ENCODE results near the gene MED22. TPM values are rescaled to one million over a fixed set of nuclear protein-coding genes. Genes with fewer than 3 reads are reported as not detected.

The MED22 gene
- total and polyA plus RNA-seq, 2 of the 8 experiments (the other 6 are each of a cell fraction or from before 2014, with no cell fraction given): 56.4 to 68.4 TPM

DNA sequence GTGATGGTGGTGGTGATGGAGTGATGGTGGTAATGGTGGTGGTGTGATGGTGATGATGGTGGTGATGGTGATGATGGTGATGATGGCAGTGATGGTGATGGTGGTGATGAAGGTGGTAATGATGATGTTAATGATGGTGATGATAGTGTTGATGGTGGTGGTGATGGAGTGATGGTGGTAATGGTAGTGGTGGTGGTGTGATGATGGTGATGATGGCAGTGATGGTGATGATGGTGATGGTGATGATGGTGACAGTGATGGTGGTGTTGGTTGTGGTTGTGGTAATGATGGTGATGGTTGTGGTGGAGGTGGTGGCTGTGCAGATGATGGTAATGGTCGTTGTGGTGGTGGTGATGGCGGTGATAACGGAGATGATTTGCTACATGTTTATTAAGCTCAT lies 35.5 kb upstream of the MED22 start:
- no peak overlapping the region for H2AK5ac ChIP-seq (ENCODE audit: low read depth, low read length)
- no peak overlapping the region for H3K4ac ChIP-seq (replicated peaks; ENCODE audit: insufficient read length, low read depth, low read length)
- H3K36me3 ChIP-seq (ENCODE audit: control insufficient read depth in 2 of 4, insufficient read depth in 4 of 4, low read length in 3 of 4): no peaks in the 10 kb centered on the region; a peak in 1 of 8 replicates
- no peak overlapping the region for H3K9ac ChIP-seq (replicated peaks in 1 of 4; ENCODE audit: extremely low read depth in 1 of 4, low read depth in 3 of 4, low read length in 3 of 4)
- H3K4me1 ChIP-seq (replicated peaks in 1 of 4; ENCODE audit: control insufficient read depth in 3 of 4, insufficient read depth in 4 of 4, low read length in 3 of 4): no peaks in the 10 kb centered on the region; a peak in 1 of 7 replicates
- no peak overlapping the region for H3K4me3 ChIP-seq (ENCODE audit: extremely low read depth in 1 of 4, insufficient read depth in 2 of 4, low read depth in 3 of 4, low read length in 4 of 4)
- FAIRE-seq: no peak
- H2BK120ac ChIP-seq (replicated peaks; ENCODE audit: low read depth, low read length): no peak overlapping the region
- H3K23me2 ChIP-seq (ENCODE audit: low read depth, low read length): peaks cover 16% of the 10 kb centered on the region; the same call in 1 of the 2 replicates
- CTCF ChIA-PET (ENCODE audit: partially characterized antibody): interaction anchor here (0.9 to 4.7 kb wide), 3 partner anchors 13 to 103 kb away, joined by 3 to 52 read pairs (median 3); no protein-coding TSS in a partner anchor
- peaks cover 0 to 2% (median under 1%) of the 10 kb centered on the region in 4 experiments; a peak in 3 of 7 replicates for H3K27me3 ChIP-seq (replicated peaks in 1 of 4; ENCODE audit: control insufficient read depth in 3 of 4, extremely low read depth in 1 of 4, insufficient read depth in 3 of 4, low read length in 3 of 4)
- no peak overlapping the region for H3K4me2 ChIP-seq (ENCODE audit: insufficient read depth in 1 of 2, low read depth in 2 of 2, low read length in 2 of 2)
- H3K14ac ChIP-seq (ENCODE audit: insufficient read length): no peak overlapping the region
- H3K79me2 ChIP-seq (ENCODE audit: control insufficient read depth in 1 of 2, insufficient read depth in 2 of 2, low read length in 2 of 2): no peaks in the 10 kb centered on the region
- H4K91ac ChIP-seq (replicated peaks; ENCODE audit: insufficient read length, low read length): no peak overlapping the region
- no peak overlapping the region for H3K23ac ChIP-seq (ENCODE audit: insufficient read length)
- peak overlapping the region; percentile 99 for H3K56ac ChIP-seq (replicated peaks; ENCODE audit: insufficient read length, low read depth, low read length)
- no peak overlapping the region for H2BK15ac ChIP-seq (ENCODE audit: low read length)
- WGBS, 2 experiments (ENCODE audit: extremely low coverage in 1 of 2, insufficient coverage in 1 of 2, insufficient read length in 1 of 2, insufficient replicate concordance in 2 of 2, low coverage in 1 of 2, low lambda C conversion rate in 2 of 2, missing lambda C conversion rate in 1 of 2): 100% methylated on average over 3 of the region's 3 CpGs; no CpG with 5 or more reads in 1 of the 2 experiments
- no peak overlapping the region for H3K27ac ChIP-seq (ENCODE audit: low read depth, low read length)
- H2AFZ ChIP-seq (ENCODE audit: low read length): no peak overlapping the region
- no peak overlapping the region for H4K5ac ChIP-seq (ENCODE audit: insufficient read length, low read depth, low read length)
- H2BK12ac ChIP-seq (ENCODE audit: low read depth, low read length): no peak overlapping the region
- H4K20me1 ChIP-seq (replicated peaks in 1 of 2; ENCODE audit: control insufficient read depth in 1 of 2, insufficient read depth in 2 of 2, low read length in 2 of 2): peaks cover 0 to 15% of the 10 kb centered on the region in 2 experiments
- no peaks in the 10 kb centered on the region for H3K79me1 ChIP-seq (ENCODE audit: low read depth, low read length)
- peaks cover 0 to 11% of the 10 kb centered on the region in 2 experiments; a peak in 2 of 4 replicates for H3K9me3 ChIP-seq (ENCODE audit: insufficient read depth in 2 of 2, low read depth in 1 of 2, low read length in 1 of 2)
- H3K18ac ChIP-seq (ENCODE audit: extremely low read depth, low read length): no peak overlapping the region
- no peak overlapping the region for H2BK20ac ChIP-seq (ENCODE audit: low read length)
- H2BK5ac ChIP-seq (ENCODE audit: low read depth, low read length): no peak overlapping the region
- POLR2A ChIA-PET (ENCODE audit: partially characterized antibody): no interaction called here
- no peak overlapping the region for H4K8ac ChIP-seq (ENCODE audit: extremely low read depth, insufficient read depth, low read length)
- no peak for DNase-seq (ENCODE audit: low read depth in 1 of 2, low spot score in 2 of 2)
- no peak for TF ChIP-seq NRF1 (IDR thresholded peaks at IDR 0.05; ENCODE audit: low read depth, low read length)
- no peak for TF ChIP-seq TEAD4 (IDR thresholded peaks at IDR 0.05; ENCODE audit: low read depth, low read length)
- TF ChIP-seq SIRT6 (IDR thresholded peaks at IDR 0.05; ENCODE audit: low read length): no peak
- no peak for TF ChIP-seq PHF8 (conservative IDR thresholded peaks at IDR 0.05; ENCODE audit: low read depth, low read length)
- TF ChIP-seq, protein P1, sequence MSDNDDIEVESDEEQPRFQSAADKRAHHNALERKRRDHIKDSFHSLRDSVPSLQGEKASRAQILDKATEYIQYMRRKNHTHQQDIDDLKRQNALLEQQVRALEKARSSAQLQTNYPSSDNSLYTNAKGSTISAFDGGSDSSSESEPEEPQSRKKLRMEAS (IDR thresholded peaks at IDR 0.05): no peak
- TF ChIP-seq KDM4A (IDR thresholded peaks at IDR 0.05; ENCODE audit: low read depth, low read length, severe bottlenecking): no peak
- TF ChIP-seq, protein P2, sequence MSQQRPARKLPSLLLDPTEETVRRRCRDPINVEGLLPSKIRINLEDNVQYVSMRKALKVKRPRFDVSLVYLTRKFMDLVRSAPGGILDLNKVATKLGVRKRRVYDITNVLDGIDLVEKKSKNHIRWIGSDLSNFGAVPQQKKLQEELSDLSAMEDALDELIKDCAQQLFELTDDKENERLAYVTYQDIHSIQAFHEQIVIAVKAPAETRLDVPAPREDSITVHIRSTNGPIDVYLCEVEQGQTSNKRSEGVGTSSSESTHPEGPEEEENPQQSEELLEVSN (IDR thresholded peaks at IDR 0.05): no peak
- TF ChIP-seq JUND (IDR thresholded peaks at IDR 0.05; ENCODE audit: low read length): no peak
- no peak for TF ChIP-seq GTF2F1 (IDR thresholded peaks at IDR 0.05; ENCODE audit: borderline replicate concordance, low read depth, low read length)
- TF ChIP-seq JUN (IDR thresholded peaks at IDR 0.05; ENCODE audit: low read depth, low read length): no peak
- TF ChIP-seq, protein P3, sequence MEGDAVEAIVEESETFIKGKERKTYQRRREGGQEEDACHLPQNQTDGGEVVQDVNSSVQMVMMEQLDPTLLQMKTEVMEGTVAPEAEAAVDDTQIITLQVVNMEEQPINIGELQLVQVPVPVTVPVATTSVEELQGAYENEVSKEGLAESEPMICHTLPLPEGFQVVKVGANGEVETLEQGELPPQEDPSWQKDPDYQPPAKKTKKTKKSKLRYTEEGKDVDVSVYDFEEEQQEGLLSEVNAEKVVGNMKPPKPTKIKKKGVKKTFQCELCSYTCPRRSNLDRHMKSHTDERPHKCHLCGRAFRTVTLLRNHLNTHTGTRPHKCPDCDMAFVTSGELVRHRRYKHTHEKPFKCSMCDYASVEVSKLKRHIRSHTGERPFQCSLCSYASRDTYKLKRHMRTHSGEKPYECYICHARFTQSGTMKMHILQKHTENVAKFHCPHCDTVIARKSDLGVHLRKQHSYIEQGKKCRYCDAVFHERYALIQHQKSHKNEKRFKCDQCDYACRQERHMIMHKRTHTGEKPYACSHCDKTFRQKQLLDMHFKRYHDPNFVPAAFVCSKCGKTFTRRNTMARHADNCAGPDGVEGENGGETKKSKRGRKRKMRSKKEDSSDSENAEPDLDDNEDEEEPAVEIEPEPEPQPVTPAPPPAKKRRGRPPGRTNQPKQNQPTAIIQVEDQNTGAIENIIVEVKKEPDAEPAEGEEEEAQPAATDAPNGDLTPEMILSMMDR (IDR thresholded peaks at IDR 0.05; ENCODE audit: control extremely low read depth in 1 of 3, insufficient read depth in 1 of 3, low read depth in 1 of 3, low read length in 3 of 3): no peak

All from H1 (cell line).